ENCODE results near the gene PLEKHG4B.
A peak's percentile ranks its signal among the peaks of the same experiment; 100 is the strongest.

The PLEKHG4B gene

GRCh38 chr5:145585-146323 is 53.8 kb downstream of the PLEKHG4B start:
- TF ChIP-seq REST (IDR thresholded peaks at IDR 0.05; ENCODE audit: low read depth) (no peak), NFIC (IDR thresholded peaks at IDR 0.05) (no peak), FOXM1 (IDR thresholded peaks at IDR 0.05; ENCODE audit: borderline replicate concordance, low read depth) (no peak), USF1 (IDR thresholded peaks at IDR 0.05) (no peak), MAX (IDR thresholded peaks at IDR 0.05) (no peak), TCF12 (IDR thresholded peaks at IDR 0.05; ENCODE audit: low read depth) (no peak), YY1 (IDR thresholded peaks at IDR 0.05; ENCODE audit: low read depth) (no peak), RAD21 (IDR thresholded peaks at IDR 0.05; ENCODE audit: low read depth) (no peak), TEAD4 (IDR thresholded peaks at IDR 0.05) (no peak), TAF1 (IDR thresholded peaks at IDR 0.05; ENCODE audit: low read depth) (no peak), EGR1 (IDR thresholded peaks at IDR 0.05) (no peak), ZBTB7A (IDR thresholded peaks at IDR 0.05; ENCODE audit: low read depth) (no peak), EP300 (IDR thresholded peaks at IDR 0.05; ENCODE audit: borderline replicate concordance) (no peak), CREB1 (IDR thresholded peaks at IDR 0.05; ENCODE audit: low read depth) (no peak), CEBPB (IDR thresholded peaks at IDR 0.05) (no peak)

GRCh38 chr5:147751-148150 is 55.8 kb downstream of the PLEKHG4B start:
- TF ChIP-seq EP300 (IDR thresholded peaks at IDR 0.05; ENCODE audit: borderline replicate concordance): no peak
- TF ChIP-seq CEBPB (IDR thresholded peaks at IDR 0.05): no peak
- no peak for TF ChIP-seq CREB1 (IDR thresholded peaks at IDR 0.05; ENCODE audit: low read depth)
- TF ChIP-seq TAF1 (IDR thresholded peaks at IDR 0.05; ENCODE audit: low read depth): no peak
- TF ChIP-seq FOXM1 (IDR thresholded peaks at IDR 0.05; ENCODE audit: borderline replicate concordance, low read depth): no peak
- no peak for TF ChIP-seq USF1 (IDR thresholded peaks at IDR 0.05)
- TF ChIP-seq NFIC (IDR thresholded peaks at IDR 0.05): no peak
- TF ChIP-seq ZBTB7A (IDR thresholded peaks at IDR 0.05; ENCODE audit: low read depth): no peak
- no peak for TF ChIP-seq EGR1 (IDR thresholded peaks at IDR 0.05)
- no peak for TF ChIP-seq TCF12 (IDR thresholded peaks at IDR 0.05; ENCODE audit: low read depth)
- no peak for TF ChIP-seq RAD21 (IDR thresholded peaks at IDR 0.05; ENCODE audit: low read depth)
- no peak for TF ChIP-seq REST (IDR thresholded peaks at IDR 0.05; ENCODE audit: low read depth)
- TF ChIP-seq MAX (IDR thresholded peaks at IDR 0.05): no peak

- TF ChIP-seq CREB1 (IDR thresholded peaks at IDR 0.05; ENCODE audit: low read depth) (no peak), FOXM1 (IDR thresholded peaks at IDR 0.05; ENCODE audit: borderline replicate concordance, low read depth) (0 out of 2 replicates have a peak, but pooled peaks have one; percentile 19), YY1 (IDR thresholded peaks at IDR 0.05; ENCODE audit: low read depth) (no peak), EP300 (IDR thresholded peaks at IDR 0.05; ENCODE audit: borderline replicate concordance) (peak; percentile 40; the same call in 1 of the 2 replicates), TCF12 (IDR thresholded peaks at IDR 0.05; ENCODE audit: low read depth) (no peak), REST (IDR thresholded peaks at IDR 0.05; ENCODE audit: low read depth) (no peak), ZBTB7A (IDR thresholded peaks at IDR 0.05; ENCODE audit: low read depth) (no peak), TAF1 (IDR thresholded peaks at IDR 0.05; ENCODE audit: low read depth) (no peak), USF1 (IDR thresholded peaks at IDR 0.05) (no peak), TEAD4 (IDR thresholded peaks at IDR 0.05) (peak; percentile 30; the same call in 1 of the 2 replicates), NFIC (IDR thresholded peaks at IDR 0.05) (peak; percentile 82; the same call in 1 of the 2 replicates)
Measured at GRCh38 chr5:149745-150485, 57.9 kb downstream of the PLEKHG4B start.

All from Ishikawa (cell line).